K562 (cell line): ENCODE data around the gene FGF4. TPM values are rescaled to one million over a fixed set of nuclear protein-coding genes. Genes with fewer than 3 reads are reported as not detected.

Experiments used
- ATAC-seq: fragments of 200-7000 bp; cut with Tn5 transposase; 3 replicates; pipeline ENCODE4 v1.9.1; 2020; ENCODE audit warnings: moderate library complexity
- BruUV-seq: library from RNA; stranded (reverse); fragments of 400-500 nt; replicated peaks from 2 replicates; lab custom pipeline; 2021; lab: Mats Ljungman, UMichigan
- CTCF ChIA-PET: fragments of 300-600 bp; formaldehyde crosslinking; extraction: SDS; loops from one replicate; lab custom pipeline; 2021; ENCODE audit warnings: low intra/inter-chr PET ratio; lab: Yijun Ruan, JAX
- POLR2A ChIA-PET: fragments of 300-600, 350-650 bp; sonication (Branson Sonifier 250); formaldehyde crosslinking; extraction: SDS; loops from one replicate; lab custom pipeline; 2021; ENCODE audit warnings: antibody characterized with exemption, inconsistent platforms; lab: Yijun Ruan, JAX
- DNase-seq, 4 experiments: peaks; one replicate each; pipeline versions ENCODE4 v3.0.0 to v3.0.0-alpha.2; 2011 to 2018; ENCODE audit warnings: low spot score in 3 of 4, mixed read lengths in 3 of 4; ENCODE audit errors: extremely low read depth in 1 of 4
- FAIRE-seq: peaks from 2 replicates; lab custom pipeline; 2011; peaks lifted over from hg19 to GRCh38; lab: Jason Lieb, UNC
- H2AFZ ChIP-seq: 2 replicates; pipeline ENCODE4 v1.6.0; 2011; ENCODE audit warnings: low read depth, low read length, control low read depth, inconsistent platforms
- H3K27ac ChIP-seq: fragments of 200-600 bp; 3 replicates; pipeline ENCODE4 v1.8.0; 2011; ENCODE audit warnings: low read depth, mild to moderate bottlenecking, control low read depth, inconsistent platforms, low read length, moderate library complexity, mixed read lengths; ENCODE audit errors: extremely low read depth
- H3K27me3 ChIP-seq, 2 experiments: fragments of 300-600 bp in 1 of 2; 2 replicates in 1 of 2; 3 replicates in 1 of 2; pipeline versions ENCODE4 v1.6.0 to v1.8.0; 2011; ENCODE audit warnings: inconsistent platforms in 2 of 2, low read length in 2 of 2, mild to moderate bottlenecking in 1 of 2, mixed read lengths in 1 of 2, moderate library complexity in 1 of 2; ENCODE audit not compliant: control insufficient read depth in 2 of 2, insufficient read depth in 2 of 2
- H3K36me3 ChIP-seq: fragments of 300-600 bp; 3 replicates; pipeline ENCODE4 v1.8.0; 2011; ENCODE audit warnings: mild to moderate bottlenecking, low read length, inconsistent platforms; ENCODE audit not compliant: control insufficient read depth, insufficient read depth
- H3K4me1 ChIP-seq, 2 experiments: fragments of 200-600 bp in 1 of 2; replicated peaks in 1 of 2; 2 replicates in 1 of 2; 3 replicates in 1 of 2; pipeline versions ENCODE4 v1.5.1 to v1.8.0; 2011; ENCODE audit warnings: inconsistent platforms in 2 of 2, low read length in 2 of 2, mild to moderate bottlenecking in 1 of 2, mixed read lengths in 1 of 2, moderate library complexity in 1 of 2; ENCODE audit not compliant: control insufficient read depth in 2 of 2, insufficient read depth in 2 of 2
- H3K4me2 ChIP-seq: 2 replicates; pipeline ENCODE4 v1.6.1; 2011; ENCODE audit warnings: low read length, control low read depth, inconsistent platforms, mixed read lengths; ENCODE audit not compliant: insufficient read depth
- H3K4me3 ChIP-seq: fragments of 200-600 bp; sonication (generic), shearing (Covaris generic); 2 replicates; pipeline ENCODE4 v1.5.1; 2016; ENCODE audit warnings: control low read depth, inconsistent platforms
- H3K79me2 ChIP-seq: fragments of 200-600 bp; 3 replicates; pipeline ENCODE4 v1.8.0; 2011; ENCODE audit warnings: low read length, inconsistent platforms; ENCODE audit not compliant: control insufficient read depth, insufficient read depth
- H3K9ac ChIP-seq, 2 experiments: 2 replicates each; pipeline versions ENCODE4 v1.6.0 to v1.6.1; 2011; ENCODE audit warnings: low read depth in 2 of 2, low read length in 2 of 2, control low read depth in 1 of 2, inconsistent platforms in 1 of 2, mild to moderate bottlenecking in 1 of 2, mixed read lengths in 1 of 2; ENCODE audit not compliant: insufficient read depth in 1 of 2
- H3K9me1 ChIP-seq: one replicate; pipeline ENCODE4 v1.6.0; 2011; ENCODE audit warnings: inconsistent platforms, mild to moderate bottlenecking, low read length, moderate library complexity; ENCODE audit not compliant: control insufficient read depth, insufficient read depth
- H3K9me3 ChIP-seq: replicated peaks from 2 replicates; pipeline ENCODE4 v1.5.1; 2011; ENCODE audit warnings: low read depth, low read length, inconsistent platforms; ENCODE audit not compliant: control insufficient read depth, insufficient read depth
- H4K20me1 ChIP-seq: replicated peaks from 2 replicates; pipeline ENCODE4 v1.6.1; 2011; ENCODE audit warnings: low read length, inconsistent platforms, mixed read lengths; ENCODE audit not compliant: control insufficient read depth, insufficient read depth
- HCFC1 ChIP-seq: IDR thresholded peaks from 2 replicates; pipeline ENCODE4 v1.6.1; 2012; ENCODE audit warnings: low read depth, low read length, improper control_type of control experiment
- KLF13 ChIP-seq: fragments of 450-650 bp; IDR thresholded peaks from 2 replicates; pipeline ENCODE4 v1.6.1; 2016; ENCODE audit warnings: missing genetic modification characterization, low read depth, mild to moderate bottlenecking, missing compliant biosample characterization, moderate library complexity, borderline replicate concordance
- POLR2B ChIP-seq: fragments of 450-650 bp; IDR thresholded peaks from 2 replicates; pipeline ENCODE4 v1.6.1; 2018; ENCODE audit warnings: low read depth; ENCODE audit not compliant: partially characterized antibody
- WHSC1 ChIP-seq: IDR thresholded peaks from one replicate; pipeline ENCODE4 v1.6.1; 2012; ENCODE audit warnings: low read length, control low read depth, inconsistent platforms
- ZNF140 ChIP-seq: fragments of 250-450 bp; sonication (Bioruptor Pico); IDR thresholded peaks from 2 replicates; pipeline ENCODE4 v1.8.0; 2021; ENCODE audit warnings: moderate library complexity, mild to moderate bottlenecking, inconsistent platforms
- ZNF589 ChIP-seq: fragments of 200-800 bp; sonication (Bioruptor generic); IDR thresholded peaks from 2 replicates; pipeline ENCODE4 v1.6.1; 2016; ENCODE audit warnings: low read depth, missing genetic modification characterization, missing compliant biosample characterization
- ZNF668 ChIP-seq: fragments of 250-450 bp; sonication (Bioruptor Pico); IDR thresholded peaks from 2 replicates; pipeline ENCODE4 v1.8.0; 2022; ENCODE audit warnings: mild to moderate bottlenecking, inconsistent platforms
- ZNF699 ChIP-seq: fragments of 250-450 bp; sonication (Bioruptor Pico); IDR thresholded peaks from 2 replicates; pipeline ENCODE4 v1.8.0; 2021; ENCODE audit warnings: mild to moderate bottlenecking, moderate library complexity; ENCODE audit not compliant: insufficient replicate concordance
- ZNF778 ChIP-seq: fragments of 450-650 bp; formaldehyde crosslinking; IDR thresholded peaks from 2 replicates; pipeline ENCODE4 v1.4.0; 2020; ENCODE audit warnings: mild to moderate bottlenecking, moderate library complexity
- WGBS: fragments of 100-300 bp; shearing (Covaris generic); methylation state at CpG from one replicate; pipeline ENCODE4 v1.1.6; 2016; ENCODE audit warnings: low coverage, mixed read lengths; ENCODE audit not compliant: insufficient coverage; ENCODE audit errors: missing lambda C conversion rate; 5-methylcytosine and 5-hydroxymethylcytosine counted together
- in situ Hi-C: fragments of 300-500 bp; cut with MboI; formaldehyde crosslinking; loops from 4 replicates; pipeline ENCODE4 v1.15.0; 2018; ENCODE audit warnings: inconsistent platforms, mixed read lengths
- intact Hi-C: fragments of 100-400 bp; cut with micrococcal nuclease; formaldehyde crosslinking; loops from 2 replicates; pipeline ENCODE4 v1.14.2; 2022
- polyA plus RNA-seq, 8 experiments: library from polyadenylated mRNA; depleted of rRNA in 4 of 8; stranded (reverse) in 5 of 8; unstranded in 3 of 8; fragments of >200 nt; fragmentation: Nextera tagmentation in 2 of 8; fragmentation: Illumina TruSeq in 1 of 8; extraction: Ambion mirVana in 2 of 8; extraction: Trizol in 1 of 8; gene quantifications; 2 replicates each; pipeline versions ENCODE4 v1.2.1 to v1.2.3, GENCODE V29; 2011 to 2014; ENCODE audit warnings: inconsistent platforms in 1 of 8, missing spikeins in 1 of 8
- total RNA-seq, 7 experiments: library from RNA; depleted of rRNA in 6 of 7; stranded (reverse); fragments of >200 nt in 6 of 7; fragmentation: Illumina TruSeq in 2 of 7; extraction: Trizol in 2 of 7; gene quantifications; 2 replicates each; pipeline versions ENCODE4 v1.2.1 to v1.2.3, GENCODE V29; 2011 to 2021; ENCODE audit warnings: low replicate concordance in 1 of 7
- TF ChIP-seq, protein P1 (sequence below): fragments of 450-650 bp; IDR thresholded peaks from 2 replicates; pipeline ENCODE4 v1.6.1; 2016; ENCODE audit warnings: missing biosample characterization, missing genetic modification characterization
- TF ChIP-seq, protein P2 (sequence below): fragments of 450-650 bp; IDR thresholded peaks from 2 replicates; pipeline ENCODE4 v1.6.1; 2016; ENCODE audit warnings: mild to moderate bottlenecking
- TF ChIP-seq, protein P3 (sequence below): IDR thresholded peaks from 2 replicates; pipeline ENCODE4 v1.6.1; 2011; ENCODE audit not compliant: insufficient read length; ENCODE audit errors: extremely low read depth
- TF ChIP-seq, protein P4 (sequence below): fragments of 450-650 bp; IDR thresholded peaks from 2 replicates; pipeline ENCODE4 v1.6.1; 2017; ENCODE audit warnings: antibody characterized with exemption, mild to moderate bottlenecking
- TF ChIP-seq, protein P5 (sequence below), 2 experiments: fragments of 450-650 bp in 1 of 2; sonication (generic) in 1 of 2; formaldehyde crosslinking; conservative IDR thresholded peaks; 2 replicates each; pipeline versions ENCODE4 v1.4.0 to v1.8.1; 2020 to 2022; ENCODE audit warnings: mild to moderate bottlenecking in 1 of 2, missing genetic modification reagents in 1 of 2

Gene FGF4
- total and polyA plus RNA-seq, 9 of the 15 experiments (the other 6 are each of a cell fraction or from before 2014, with no cell fraction given) = not detected

DNA sequence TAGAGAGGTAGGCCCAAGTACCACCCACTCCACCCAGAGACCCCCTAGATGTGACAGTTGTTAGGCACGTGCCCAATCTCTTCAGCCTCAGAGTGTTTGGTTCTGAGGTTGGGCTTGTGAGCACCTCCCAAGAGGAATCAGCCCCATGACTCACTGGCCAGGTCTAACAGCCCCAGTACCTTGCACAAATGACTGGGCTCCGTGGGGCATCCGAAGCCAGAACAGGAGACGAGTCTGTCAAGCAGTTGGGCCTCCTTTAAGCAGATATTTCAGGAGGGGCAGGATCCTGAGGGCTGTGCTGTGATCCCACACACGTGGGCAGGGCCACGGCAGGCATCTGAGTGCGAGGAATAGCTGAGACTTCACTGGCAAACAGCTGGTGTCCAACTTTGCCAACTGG lies 42.2 kb downstream of the FGF4 start:
- CTCF ChIA-PET = no interaction called here
- Histone ChIP-seq H3K27ac (no peak overlapping the region), H2AFZ (no peak overlapping the region), H3K9ac (no peak overlapping the region; a peak in 1 of 4 replicates), H4K20me1 (no peaks in the 10 kb centered on the region), H3K4me3 (no peak overlapping the region), H3K36me3 (no peaks in the 10 kb centered on the region), H3K4me2 (no peak overlapping the region), H3K4me1 (no peaks in the 10 kb centered on the region), H3K9me3 (no peaks in the 10 kb centered on the region), H3K79me2 (no peaks in the 10 kb centered on the region), H3K9me1 (no peaks in the 10 kb centered on the region), H3K27me3 (peaks cover 3 to 49% of the 10 kb centered on the region in 2 experiments)
- TF ChIP-seq, protein P1, sequence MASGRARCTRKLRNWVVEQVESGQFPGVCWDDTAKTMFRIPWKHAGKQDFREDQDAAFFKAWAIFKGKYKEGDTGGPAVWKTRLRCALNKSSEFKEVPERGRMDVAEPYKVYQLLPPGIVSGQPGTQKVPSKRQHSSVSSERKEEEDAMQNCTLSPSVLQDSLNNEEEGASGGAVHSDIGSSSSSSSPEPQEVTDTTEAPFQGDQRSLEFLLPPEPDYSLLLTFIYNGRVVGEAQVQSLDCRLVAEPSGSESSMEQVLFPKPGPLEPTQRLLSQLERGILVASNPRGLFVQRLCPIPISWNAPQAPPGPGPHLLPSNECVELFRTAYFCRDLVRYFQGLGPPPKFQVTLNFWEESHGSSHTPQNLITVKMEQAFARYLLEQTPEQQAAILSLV = no peak
- TF ChIP-seq, protein P2, sequence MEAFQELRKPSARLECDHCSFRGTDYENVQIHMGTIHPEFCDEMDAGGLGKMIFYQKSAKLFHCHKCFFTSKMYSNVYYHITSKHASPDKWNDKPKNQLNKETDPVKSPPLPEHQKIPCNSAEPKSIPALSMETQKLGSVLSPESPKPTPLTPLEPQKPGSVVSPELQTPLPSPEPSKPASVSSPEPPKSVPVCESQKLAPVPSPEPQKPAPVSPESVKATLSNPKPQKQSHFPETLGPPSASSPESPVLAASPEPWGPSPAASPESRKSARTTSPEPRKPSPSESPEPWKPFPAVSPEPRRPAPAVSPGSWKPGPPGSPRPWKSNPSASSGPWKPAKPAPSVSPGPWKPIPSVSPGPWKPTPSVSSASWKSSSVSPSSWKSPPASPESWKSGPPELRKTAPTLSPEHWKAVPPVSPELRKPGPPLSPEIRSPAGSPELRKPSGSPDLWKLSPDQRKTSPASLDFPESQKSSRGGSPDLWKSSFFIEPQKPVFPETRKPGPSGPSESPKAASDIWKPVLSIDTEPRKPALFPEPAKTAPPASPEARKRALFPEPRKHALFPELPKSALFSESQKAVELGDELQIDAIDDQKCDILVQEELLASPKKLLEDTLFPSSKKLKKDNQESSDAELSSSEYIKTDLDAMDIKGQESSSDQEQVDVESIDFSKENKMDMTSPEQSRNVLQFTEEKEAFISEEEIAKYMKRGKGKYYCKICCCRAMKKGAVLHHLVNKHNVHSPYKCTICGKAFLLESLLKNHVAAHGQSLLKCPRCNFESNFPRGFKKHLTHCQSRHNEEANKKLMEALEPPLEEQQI = no peak
- no peak for TF ChIP-seq HCFC1
- TF ChIP-seq ZNF589 = no peak
- TF ChIP-seq, protein P3, sequence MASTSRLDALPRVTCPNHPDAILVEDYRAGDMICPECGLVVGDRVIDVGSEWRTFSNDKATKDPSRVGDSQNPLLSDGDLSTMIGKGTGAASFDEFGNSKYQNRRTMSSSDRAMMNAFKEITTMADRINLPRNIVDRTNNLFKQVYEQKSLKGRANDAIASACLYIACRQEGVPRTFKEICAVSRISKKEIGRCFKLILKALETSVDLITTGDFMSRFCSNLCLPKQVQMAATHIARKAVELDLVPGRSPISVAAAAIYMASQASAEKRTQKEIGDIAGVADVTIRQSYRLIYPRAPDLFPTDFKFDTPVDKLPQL = no peak
- TF ChIP-seq WHSC1 = no peak
- TF ChIP-seq KLF13 = no peak
- no peak for TF ChIP-seq ZNF140
- TF ChIP-seq, protein P4, sequence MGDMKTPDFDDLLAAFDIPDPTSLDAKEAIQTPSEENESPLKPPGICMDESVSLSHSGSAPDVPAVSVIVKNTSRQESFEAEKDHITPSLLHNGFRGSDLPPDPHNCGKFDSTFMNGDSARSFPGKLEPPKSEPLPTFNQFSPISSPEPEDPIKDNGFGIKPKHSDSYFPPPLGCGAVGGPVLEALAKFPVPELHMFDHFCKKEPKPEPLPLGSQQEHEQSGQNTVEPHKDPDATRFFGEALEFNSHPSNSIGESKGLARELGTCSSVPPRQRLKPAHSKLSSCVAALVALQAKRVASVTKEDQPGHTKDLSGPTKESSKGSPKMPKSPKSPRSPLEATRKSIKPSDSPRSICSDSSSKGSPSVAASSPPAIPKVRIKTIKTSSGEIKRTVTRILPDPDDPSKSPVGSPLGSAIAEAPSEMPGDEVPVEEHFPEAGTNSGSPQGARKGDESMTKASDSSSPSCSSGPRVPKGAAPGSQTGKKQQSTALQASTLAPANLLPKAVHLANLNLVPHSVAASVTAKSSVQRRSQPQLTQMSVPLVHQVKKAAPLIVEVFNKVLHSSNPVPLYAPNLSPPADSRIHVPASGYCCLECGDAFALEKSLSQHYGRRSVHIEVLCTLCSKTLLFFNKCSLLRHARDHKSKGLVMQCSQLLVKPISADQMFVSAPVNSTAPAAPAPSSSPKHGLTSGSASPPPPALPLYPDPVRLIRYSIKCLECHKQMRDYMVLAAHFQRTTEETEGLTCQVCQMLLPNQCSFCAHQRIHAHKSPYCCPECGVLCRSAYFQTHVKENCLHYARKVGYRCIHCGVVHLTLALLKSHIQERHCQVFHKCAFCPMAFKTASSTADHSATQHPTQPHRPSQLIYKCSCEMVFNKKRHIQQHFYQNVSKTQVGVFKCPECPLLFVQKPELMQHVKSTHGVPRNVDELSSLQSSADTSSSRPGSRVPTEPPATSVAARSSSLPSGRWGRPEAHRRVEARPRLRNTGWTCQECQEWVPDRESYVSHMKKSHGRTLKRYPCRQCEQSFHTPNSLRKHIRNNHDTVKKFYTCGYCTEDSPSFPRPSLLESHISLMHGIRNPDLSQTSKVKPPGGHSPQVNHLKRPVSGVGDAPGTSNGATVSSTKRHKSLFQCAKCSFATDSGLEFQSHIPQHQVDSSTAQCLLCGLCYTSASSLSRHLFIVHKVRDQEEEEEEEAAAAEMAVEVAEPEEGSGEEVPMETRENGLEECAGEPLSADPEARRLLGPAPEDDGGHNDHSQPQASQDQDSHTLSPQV = no peak
- no peak for TF ChIP-seq ZNF778 (CRISPR knock-in tag)
- TF ChIP-seq, protein P5, sequence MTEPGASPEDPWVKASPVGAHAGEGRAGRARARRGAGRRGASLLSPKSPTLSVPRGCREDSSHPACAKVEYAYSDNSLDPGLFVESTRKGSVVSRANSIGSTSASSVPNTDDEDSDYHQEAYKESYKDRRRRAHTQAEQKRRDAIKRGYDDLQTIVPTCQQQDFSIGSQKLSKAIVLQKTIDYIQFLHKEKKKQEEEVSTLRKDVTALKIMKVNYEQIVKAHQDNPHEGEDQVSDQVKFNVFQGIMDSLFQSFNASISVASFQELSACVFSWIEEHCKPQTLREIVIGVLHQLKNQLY (CRISPR knock-in tag; conservative IDR thresholded peaks at IDR 0.05) = no peak
- TF ChIP-seq ZNF699 (CRISPR knock-in tag) = no peak
- TF ChIP-seq POLR2B = no peak
- no peak for TF ChIP-seq ZNF668 (CRISPR knock-in tag)
- 0% methylated on average over 7 of the region's 7 CpGs for WGBS
- intact Hi-C loops (no loop called here), in situ Hi-C loops (no loop called here)
- no TSS peak for BruUV-seq
- POLR2A ChIA-PET = no interaction called here
- no peak for ATAC-seq
- DNase-seq = no peak
- no peak for FAIRE-seq
